WTC11 (cell line): ENCODE data around the gene YY1AP1. TPM values are rescaled to one million over a fixed set of nuclear protein-coding genes. Genes with fewer than 3 reads are reported as not detected.
"Not testable (repeated sequence)": the region's sequence is repeated elsewhere in the genome, so short reads cannot be mapped to it uniquely, and the experiment has no call there.

Experiments used
- ATAC-seq: fragments of 200-7000 bp; cut with Tn5 transposase; 2 replicates; pipeline ENCODE4 v1.10.0; 2021; ENCODE audit warnings: mild to moderate bottlenecking, moderate library complexity
- CTCF ChIA-PET: fragments of 300-600 bp; sonication (Branson Sonifier 250); formaldehyde crosslinking; loops from one replicate; lab custom pipeline; 2021; ENCODE audit warnings: antibody characterized with exemption; lab: Charles Lee
- POLR2A ChIA-PET: fragments of 350-600 bp; sonication (Branson Sonifier 250); formaldehyde crosslinking; loops from one replicate; lab custom pipeline; 2021; ENCODE audit warnings: antibody characterized with exemption; lab: Charles Lee
- DNase-seq: peaks from one replicate; pipeline ENCODE4 v3.0.0; 2021; ENCODE audit warnings: low spot score
- H3K27ac Mint-ChIP-seq: 2 replicates; pipeline ENCODE4 v1.8.0; 2021; ENCODE audit warnings: mixed read lengths
- H3K27me3 Mint-ChIP-seq: 2 replicates; pipeline ENCODE4 v1.8.0; 2021; ENCODE audit warnings: low read depth, mild to moderate bottlenecking, moderate library complexity, mixed read lengths
- H3K36me3 Mint-ChIP-seq: 2 replicates; pipeline ENCODE4 v1.8.0; 2021; ENCODE audit warnings: mixed read lengths
- H3K4me1 Mint-ChIP-seq: 2 replicates; pipeline ENCODE4 v1.8.0; 2022; ENCODE audit warnings: mixed read lengths
- H3K4me3 Mint-ChIP-seq: 2 replicates; pipeline ENCODE4 v1.8.0; 2021; ENCODE audit warnings: mild to moderate bottlenecking, moderate library complexity, mixed read lengths
- H3K9me3 Mint-ChIP-seq: 2 replicates; pipeline ENCODE4 v1.8.0; 2021; ENCODE audit warnings: mixed read lengths
- ESRRA ChIP-seq: sonication (generic); formaldehyde crosslinking; IDR thresholded peaks from 2 replicates; pipeline ENCODE4 v1.8.1; 2022; ENCODE audit warnings: mild to moderate bottlenecking, missing genetic modification reagents, borderline replicate concordance
- FOXJ3 ChIP-seq: sonication (generic); formaldehyde crosslinking; IDR thresholded peaks from 2 replicates; pipeline ENCODE4 v1.9.0; 2021; ENCODE audit warnings: missing genetic modification reagents, mild to moderate bottlenecking, borderline replicate concordance
- NFYB ChIP-seq: sonication (generic); formaldehyde crosslinking; conservative IDR thresholded peaks from 2 replicates; pipeline ENCODE4 v1.8.0; 2022; ENCODE audit warnings: low read depth, missing genetic modification reagents
- NR1H2 ChIP-seq: sonication (generic); formaldehyde crosslinking; IDR thresholded peaks from 2 replicates; pipeline ENCODE4 v1.9.0; 2021; ENCODE audit warnings: mild to moderate bottlenecking, moderate library complexity, missing genetic modification reagents
- SMAD4 ChIP-seq: sonication (generic); formaldehyde crosslinking; IDR thresholded peaks from 2 replicates; pipeline ENCODE4 v1.8.0; 2022; ENCODE audit warnings: mild to moderate bottlenecking, missing genetic modification reagents
- TEAD1 ChIP-seq: sonication (generic); formaldehyde crosslinking; IDR thresholded peaks from 2 replicates; pipeline ENCODE4 v1.8.0; 2022; ENCODE audit warnings: mild to moderate bottlenecking, missing genetic modification reagents
- TP53 ChIP-seq: sonication (generic); formaldehyde crosslinking; IDR thresholded peaks from 2 replicates; pipeline ENCODE4 v1.8.1; 2023; ENCODE audit warnings: mild to moderate bottlenecking, missing genetic modification reagents
- ZNF232 ChIP-seq: sonication (generic); formaldehyde crosslinking; IDR thresholded peaks from 2 replicates; pipeline ENCODE4 v1.8.0; 2022; ENCODE audit warnings: mild to moderate bottlenecking, missing genetic modification reagents
- ZNF317 ChIP-seq: sonication (generic); formaldehyde crosslinking; IDR thresholded peaks from 2 replicates; pipeline ENCODE4 v1.8.1; 2023; ENCODE audit warnings: low read depth, mild to moderate bottlenecking, moderate library complexity, missing genetic modification reagents, borderline replicate concordance
- ZSCAN18 ChIP-seq: fragments of 250-450 bp; sonication (Bioruptor Pico); IDR thresholded peaks from 2 replicates; pipeline ENCODE4 v2.1.2; 2022; ENCODE audit warnings: mild to moderate bottlenecking, moderate library complexity
- total RNA-seq: library from RNA; stranded (reverse); gene quantifications from 3 replicates; pipeline ENCODE4 v1.2.3, GENCODE V29; 2021
- TF ChIP-seq, protein P1 (sequence below): sonication (generic); formaldehyde crosslinking; IDR thresholded peaks from 2 replicates; pipeline ENCODE4 v1.8.0; 2023; ENCODE audit warnings: missing genetic modification reagents, mild to moderate bottlenecking, borderline replicate concordance
- TF ChIP-seq, protein P2 (sequence below): sonication (generic); formaldehyde crosslinking; IDR thresholded peaks from 2 replicates; pipeline ENCODE4 v1.8.1; 2023; ENCODE audit warnings: mild to moderate bottlenecking, missing genetic modification reagents, borderline replicate concordance

YY1AP1 gene
- total RNA-seq, 1 experiment from 2014 or later: 45.0 TPM

DNA sequence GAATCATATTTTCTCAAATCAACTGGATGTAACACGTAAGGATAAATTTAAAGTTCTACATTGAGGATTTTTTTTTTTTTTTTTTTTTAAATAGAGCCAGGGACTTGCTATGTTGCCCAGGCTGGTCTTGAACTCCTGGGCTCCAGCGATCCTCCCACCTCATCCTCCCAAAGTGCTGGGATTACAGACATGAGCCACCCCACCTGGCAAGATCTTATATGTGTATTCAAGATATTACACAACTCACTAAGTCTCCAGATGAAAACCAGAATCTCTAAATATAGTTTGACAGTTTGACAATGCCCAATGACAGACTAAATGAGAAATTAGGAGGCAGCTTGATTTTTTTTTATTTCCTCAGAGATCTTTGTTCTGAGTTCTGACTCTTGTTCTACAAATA lies 6.8 kb downstream of the YY1AP1 start (continued):
- TF ChIP-seq ZNF317 (no peak), TEAD1 (no peak), ZNF232 (CRISPR knock-in tag) (no peak), ESRRA (CRISPR knock-in tag) (no peak)

GRCh38 chr1:155680531-155680930 lies 8.0 kb downstream of the YY1AP1 start:
- H3K27me3 Mint-ChIP-seq: no peaks in the 10 kb centered on the region
- ChIA-PET CTCF (interaction anchor here (0.7 kb wide), 1 partner anchor 430 kb away, joined by 3 read pairs; no protein-coding TSS in a partner anchor), POLR2A (no interaction called here)
- no peak for DNase-seq
- no peak overlapping the region for H3K4me3 Mint-ChIP-seq
- no peak for TF ChIP-seq SMAD4
- no peak for TF ChIP-seq NR1H2 (CRISPR knock-in tag)
- TF ChIP-seq NFYB (CRISPR knock-in tag): no peak
- TF ChIP-seq ZSCAN18 (CRISPR knock-in tag): no peak
- TF ChIP-seq, protein P1, sequence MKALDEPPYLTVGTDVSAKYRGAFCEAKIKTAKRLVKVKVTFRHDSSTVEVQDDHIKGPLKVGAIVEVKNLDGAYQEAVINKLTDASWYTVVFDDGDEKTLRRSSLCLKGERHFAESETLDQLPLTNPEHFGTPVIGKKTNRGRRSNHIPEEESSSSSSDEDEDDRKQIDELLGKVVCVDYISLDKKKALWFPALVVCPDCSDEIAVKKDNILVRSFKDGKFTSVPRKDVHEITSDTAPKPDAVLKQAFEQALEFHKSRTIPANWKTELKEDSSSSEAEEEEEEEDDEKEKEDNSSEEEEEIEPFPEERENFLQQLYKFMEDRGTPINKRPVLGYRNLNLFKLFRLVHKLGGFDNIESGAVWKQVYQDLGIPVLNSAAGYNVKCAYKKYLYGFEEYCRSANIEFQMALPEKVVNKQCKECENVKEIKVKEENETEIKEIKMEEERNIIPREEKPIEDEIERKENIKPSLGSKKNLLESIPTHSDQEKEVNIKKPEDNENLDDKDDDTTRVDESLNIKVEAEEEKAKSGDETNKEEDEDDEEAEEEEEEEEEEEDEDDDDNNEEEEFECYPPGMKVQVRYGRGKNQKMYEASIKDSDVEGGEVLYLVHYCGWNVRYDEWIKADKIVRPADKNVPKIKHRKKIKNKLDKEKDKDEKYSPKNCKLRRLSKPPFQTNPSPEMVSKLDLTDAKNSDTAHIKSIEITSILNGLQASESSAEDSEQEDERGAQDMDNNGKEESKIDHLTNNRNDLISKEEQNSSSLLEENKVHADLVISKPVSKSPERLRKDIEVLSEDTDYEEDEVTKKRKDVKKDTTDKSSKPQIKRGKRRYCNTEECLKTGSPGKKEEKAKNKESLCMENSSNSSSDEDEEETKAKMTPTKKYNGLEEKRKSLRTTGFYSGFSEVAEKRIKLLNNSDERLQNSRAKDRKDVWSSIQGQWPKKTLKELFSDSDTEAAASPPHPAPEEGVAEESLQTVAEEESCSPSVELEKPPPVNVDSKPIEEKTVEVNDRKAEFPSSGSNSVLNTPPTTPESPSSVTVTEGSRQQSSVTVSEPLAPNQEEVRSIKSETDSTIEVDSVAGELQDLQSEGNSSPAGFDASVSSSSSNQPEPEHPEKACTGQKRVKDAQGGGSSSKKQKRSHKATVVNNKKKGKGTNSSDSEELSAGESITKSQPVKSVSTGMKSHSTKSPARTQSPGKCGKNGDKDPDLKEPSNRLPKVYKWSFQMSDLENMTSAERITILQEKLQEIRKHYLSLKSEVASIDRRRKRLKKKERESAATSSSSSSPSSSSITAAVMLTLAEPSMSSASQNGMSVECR (CRISPR knock-in tag): no peak
- H3K27ac Mint-ChIP-seq: no peak overlapping the region
- H3K9me3 Mint-ChIP-seq: no peaks in the 10 kb centered on the region
- H3K4me1 Mint-ChIP-seq: no peaks in the 10 kb centered on the region
- ATAC-seq: no peak
- peaks cover 44% of the 10 kb centered on the region for H3K36me3 Mint-ChIP-seq

GRCh38 chr1:155678992-155679391 lies 9.6 kb downstream of the YY1AP1 start:
- DNase-seq, H3K27ac Mint-ChIP-seq, CTCF ChIA-PET, H3K9me3 Mint-ChIP-seq, H3K4me1 Mint-ChIP-seq, H3K27me3 Mint-ChIP-seq, POLR2A ChIA-PET, ATAC-seq, H3K4me3 Mint-ChIP-seq: not testable (repeated sequence)
- H3K36me3 Mint-ChIP-seq: peaks cover 55% of the 10 kb centered on the region

GRCh38 chr1:155678027-155678426 lies 10.5 kb downstream of the YY1AP1 start:
- CTCF ChIA-PET: no interaction called here
- DNase-seq (no peak), ATAC-seq (no peak)
- H3K4me3 Mint-ChIP-seq: no peak overlapping the region
- no peaks in the 10 kb centered on the region for H3K4me1 Mint-ChIP-seq
- no peaks in the 10 kb centered on the region for H3K9me3 Mint-ChIP-seq
- POLR2A ChIA-PET: no interaction called here
- TF ChIP-seq, protein P2, sequence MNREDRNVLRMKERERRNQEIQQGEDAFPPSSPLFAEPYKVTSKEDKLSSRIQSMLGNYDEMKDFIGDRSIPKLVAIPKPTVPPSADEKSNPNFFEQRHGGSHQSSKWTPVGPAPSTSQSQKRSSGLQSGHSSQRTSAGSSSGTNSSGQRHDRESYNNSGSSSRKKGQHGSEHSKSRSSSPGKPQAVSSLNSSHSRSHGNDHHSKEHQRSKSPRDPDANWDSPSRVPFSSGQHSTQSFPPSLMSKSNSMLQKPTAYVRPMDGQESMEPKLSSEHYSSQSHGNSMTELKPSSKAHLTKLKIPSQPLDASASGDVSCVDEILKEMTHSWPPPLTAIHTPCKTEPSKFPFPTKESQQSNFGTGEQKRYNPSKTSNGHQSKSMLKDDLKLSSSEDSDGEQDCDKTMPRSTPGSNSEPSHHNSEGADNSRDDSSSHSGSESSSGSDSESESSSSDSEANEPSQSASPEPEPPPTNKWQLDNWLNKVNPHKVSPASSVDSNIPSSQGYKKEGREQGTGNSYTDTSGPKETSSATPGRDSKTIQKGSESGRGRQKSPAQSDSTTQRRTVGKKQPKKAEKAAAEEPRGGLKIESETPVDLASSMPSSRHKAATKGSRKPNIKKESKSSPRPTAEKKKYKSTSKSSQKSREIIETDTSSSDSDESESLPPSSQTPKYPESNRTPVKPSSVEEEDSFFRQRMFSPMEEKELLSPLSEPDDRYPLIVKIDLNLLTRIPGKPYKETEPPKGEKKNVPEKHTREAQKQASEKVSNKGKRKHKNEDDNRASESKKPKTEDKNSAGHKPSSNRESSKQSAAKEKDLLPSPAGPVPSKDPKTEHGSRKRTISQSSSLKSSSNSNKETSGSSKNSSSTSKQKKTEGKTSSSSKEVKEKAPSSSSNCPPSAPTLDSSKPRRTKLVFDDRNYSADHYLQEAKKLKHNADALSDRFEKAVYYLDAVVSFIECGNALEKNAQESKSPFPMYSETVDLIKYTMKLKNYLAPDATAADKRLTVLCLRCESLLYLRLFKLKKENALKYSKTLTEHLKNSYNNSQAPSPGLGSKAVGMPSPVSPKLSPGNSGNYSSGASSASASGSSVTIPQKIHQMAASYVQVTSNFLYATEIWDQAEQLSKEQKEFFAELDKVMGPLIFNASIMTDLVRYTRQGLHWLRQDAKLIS (CRISPR knock-in tag): no peak
- no peak for TF ChIP-seq TP53 (CRISPR knock-in tag)
- no peak for TF ChIP-seq FOXJ3 (CRISPR knock-in tag)
- no peak for TF ChIP-seq ESRRA (CRISPR knock-in tag)
- TF ChIP-seq, all 79 proteins: peak for 0
- Mint-ChIP-seq H3K27ac (no peak overlapping the region), H3K36me3 (peaks cover 59% of the 10 kb centered on the region), H3K27me3 (no peaks in the 10 kb centered on the region)
